ENCODE data around the gene CYP3A5.
"Not testable (repeated sequence)": the region's sequence is repeated elsewhere in the genome, so short reads cannot be mapped to it uniquely, and the experiment has no call there.

The CYP3A5 gene

DNA sequence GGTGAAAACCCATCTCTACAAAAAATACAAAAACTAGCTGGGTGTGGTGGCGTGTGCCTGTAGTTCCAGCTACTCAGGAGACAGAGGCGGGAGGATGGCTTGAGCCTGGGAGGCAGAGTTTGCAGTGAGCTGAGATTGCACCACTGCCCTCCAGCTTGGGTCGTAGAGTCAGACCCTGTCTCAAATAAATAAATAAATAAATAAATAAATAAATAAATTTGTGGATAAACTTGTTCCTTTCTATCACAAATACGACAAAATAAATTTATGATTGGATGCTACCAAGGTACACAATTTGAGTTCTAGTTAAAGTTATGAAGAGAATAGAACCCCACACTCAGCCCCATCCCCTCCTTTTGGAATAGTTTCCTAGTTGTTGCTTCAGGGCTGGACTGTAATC lies 26.5 kb downstream of the CYP3A5 start:
- H3K27me3 ChIP-seq (ENCODE audit: control insufficient read depth, insufficient read depth, low read length); H3K9me3 ChIP-seq (ENCODE audit: control insufficient read depth, insufficient read depth, low read length); H3K4me1 ChIP-seq (ENCODE audit: control insufficient read depth, insufficient read depth, low read length); H3K36me3 ChIP-seq (ENCODE audit: control insufficient read depth, insufficient read depth, low read length); H3K4me3 ChIP-seq (ENCODE audit: low read depth, low read length); H3K9ac ChIP-seq (ENCODE audit: low read depth, low read length): not testable (repeated sequence)

DNA sequence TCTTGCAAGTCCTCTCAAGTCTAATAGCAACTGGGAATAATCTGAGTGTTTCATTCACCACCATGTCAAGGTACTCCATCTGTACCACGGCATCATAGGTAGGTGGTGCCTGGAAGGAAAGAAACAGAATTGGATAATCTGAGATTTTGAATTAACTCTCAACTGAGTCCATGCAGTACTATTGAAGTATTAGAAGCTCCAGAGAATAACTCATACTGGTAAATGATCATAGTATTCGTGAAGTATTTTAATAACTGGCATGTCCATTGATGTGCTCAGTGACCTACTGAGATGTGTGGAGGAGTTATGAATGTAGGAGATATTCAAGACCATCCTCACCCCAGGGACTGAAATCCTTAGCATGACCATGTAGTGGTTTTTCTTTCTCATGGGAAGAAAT lies 27.1 kb downstream of the CYP3A5 start:
- no peak overlapping the region for H3K4me3 ChIP-seq (ENCODE audit: low read depth, low read length)
- H3K36me3 ChIP-seq (ENCODE audit: control insufficient read depth, insufficient read depth, low read length) = no peaks in the 10 kb centered on the region
- no peak overlapping the region for H3K9ac ChIP-seq (ENCODE audit: low read depth, low read length)
- no peaks in the 10 kb centered on the region for H3K27me3 ChIP-seq (ENCODE audit: control insufficient read depth, insufficient read depth, low read length)
- no peaks in the 10 kb centered on the region for H3K9me3 ChIP-seq (ENCODE audit: control insufficient read depth, insufficient read depth, low read length)
- no peaks in the 10 kb centered on the region for H3K4me1 ChIP-seq (ENCODE audit: control insufficient read depth, insufficient read depth, low read length)

DNA sequence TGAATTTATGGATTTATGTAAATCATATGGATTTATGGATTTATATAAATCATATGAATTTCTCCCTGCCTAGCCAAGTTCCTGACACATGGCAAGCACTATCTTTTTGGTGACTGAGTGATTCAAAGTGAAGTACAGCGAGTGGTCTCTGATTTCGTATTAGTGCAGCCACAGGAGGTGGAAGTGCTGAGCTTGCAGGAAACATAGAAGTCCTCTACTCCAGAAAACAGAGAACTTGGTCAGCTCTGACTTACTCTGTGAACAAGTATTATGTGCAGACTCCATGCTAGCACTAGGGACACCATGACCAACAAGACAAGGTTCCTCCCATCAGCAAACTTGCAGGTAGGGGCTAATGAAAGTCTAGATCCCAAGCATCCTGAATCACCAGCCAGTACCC lies 28.5 kb downstream of the CYP3A5 start:
- Histone ChIP-seq H3K36me3 (ENCODE audit: control insufficient read depth, insufficient read depth, low read length) (no peaks in the 10 kb centered on the region), H3K9ac (ENCODE audit: low read depth, low read length) (no peak overlapping the region), H3K27me3 (ENCODE audit: control insufficient read depth, insufficient read depth, low read length) (no peaks in the 10 kb centered on the region), H3K9me3 (ENCODE audit: control insufficient read depth, insufficient read depth, low read length) (no peaks in the 10 kb centered on the region), H3K4me3 (ENCODE audit: low read depth, low read length) (no peak overlapping the region), H3K4me1 (ENCODE audit: control insufficient read depth, insufficient read depth, low read length) (no peaks in the 10 kb centered on the region)

DNA sequence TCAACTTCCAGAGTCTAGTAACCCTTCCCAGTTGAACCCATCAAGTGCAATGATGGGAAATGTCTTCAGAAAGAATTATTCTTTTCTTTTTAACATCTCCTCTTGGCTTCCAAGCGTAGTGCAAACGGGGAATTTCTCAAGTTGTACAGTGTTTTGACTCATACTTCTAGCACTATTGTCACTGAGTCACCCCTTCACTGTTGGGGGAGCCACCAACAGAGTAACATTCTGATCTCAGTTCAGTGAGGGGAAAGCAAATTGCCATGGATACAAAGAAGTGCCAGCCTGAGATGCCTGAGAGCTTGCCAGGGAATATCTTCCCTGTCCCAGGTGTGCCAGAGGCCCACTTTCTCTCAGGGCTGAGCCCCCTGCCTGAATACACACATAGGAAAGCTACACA lies 31.0 kb downstream of the CYP3A5 start:
- Histone ChIP-seq H3K4me3 (ENCODE audit: low read depth, low read length) (no peak overlapping the region), H3K36me3 (ENCODE audit: control insufficient read depth, insufficient read depth, low read length) (no peaks in the 10 kb centered on the region), H3K27me3 (ENCODE audit: control insufficient read depth, insufficient read depth, low read length) (no peaks in the 10 kb centered on the region), H3K9ac (ENCODE audit: low read depth, low read length) (no peak overlapping the region), H3K4me1 (ENCODE audit: control insufficient read depth, insufficient read depth, low read length) (no peaks in the 10 kb centered on the region), H3K9me3 (ENCODE audit: control insufficient read depth, insufficient read depth, low read length) (no peaks in the 10 kb centered on the region)

DNA sequence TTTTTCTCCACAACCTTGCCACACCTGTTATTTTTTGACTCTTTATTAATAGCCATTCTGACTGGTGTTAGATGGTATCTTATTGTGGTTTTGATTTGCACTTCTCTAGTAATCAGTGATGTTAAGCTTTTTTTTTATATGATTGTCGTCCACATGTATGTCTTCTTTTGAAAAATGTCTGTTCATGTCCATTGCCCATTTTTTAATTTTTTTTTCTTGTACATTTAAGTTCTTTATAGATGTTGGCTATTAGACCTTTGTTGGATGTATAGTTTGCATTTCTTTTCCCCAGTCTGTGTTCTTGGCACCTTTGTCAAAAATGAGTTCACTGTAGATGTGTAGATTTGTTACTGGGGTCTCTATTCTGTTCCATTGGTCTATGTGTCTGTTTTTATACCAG lies 34.2 kb downstream of the CYP3A5 start:
- H3K9me3 ChIP-seq (ENCODE audit: control insufficient read depth, insufficient read depth, low read length) = no peaks in the 10 kb centered on the region
- no peak overlapping the region for H3K4me3 ChIP-seq (ENCODE audit: low read depth, low read length)

DNA sequence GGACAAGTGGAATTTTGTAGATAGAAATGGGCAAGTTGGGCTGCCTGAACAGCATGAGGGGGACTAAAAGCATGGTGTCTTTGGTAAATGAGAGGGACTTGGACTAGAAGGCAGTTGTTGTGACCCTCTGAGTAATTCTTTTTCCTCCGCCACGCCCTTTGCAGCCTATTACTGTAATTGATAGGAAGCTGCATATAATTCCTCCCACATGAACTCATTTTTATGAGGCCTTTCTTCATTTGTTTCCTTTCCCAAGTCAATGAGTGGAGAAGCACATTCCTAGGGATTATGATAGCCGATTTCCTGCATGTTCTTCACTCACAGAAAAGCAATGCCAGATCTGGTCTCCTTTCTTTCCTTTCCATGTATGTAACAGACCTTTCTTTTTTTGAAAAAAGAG lies 35.4 kb downstream of the CYP3A5 start:
- Histone ChIP-seq H3K4me3 (ENCODE audit: low read depth, low read length) (no peak overlapping the region), H3K27me3 (ENCODE audit: control insufficient read depth, insufficient read depth, low read length) (no peaks in the 10 kb centered on the region), H3K4me1 (ENCODE audit: control insufficient read depth, insufficient read depth, low read length) (no peaks in the 10 kb centered on the region), H3K9ac (ENCODE audit: low read depth, low read length) (no peak overlapping the region), H3K9me3 (ENCODE audit: control insufficient read depth, insufficient read depth, low read length) (no peaks in the 10 kb centered on the region), H3K36me3 (ENCODE audit: control insufficient read depth, insufficient read depth, low read length) (no peaks in the 10 kb centered on the region)

More for the DNA sequence above, 34.2 kb downstream of the CYP3A5 start:
- H3K27me3 ChIP-seq (ENCODE audit: control insufficient read depth, insufficient read depth, low read length) = no peaks in the 10 kb centered on the region
- H3K4me1 ChIP-seq (ENCODE audit: control insufficient read depth, insufficient read depth, low read length) = no peaks in the 10 kb centered on the region
- H3K9ac ChIP-seq (ENCODE audit: low read depth, low read length) = no peak overlapping the region
- H3K36me3 ChIP-seq (ENCODE audit: control insufficient read depth, insufficient read depth, low read length) = no peaks in the 10 kb centered on the region

DNA sequence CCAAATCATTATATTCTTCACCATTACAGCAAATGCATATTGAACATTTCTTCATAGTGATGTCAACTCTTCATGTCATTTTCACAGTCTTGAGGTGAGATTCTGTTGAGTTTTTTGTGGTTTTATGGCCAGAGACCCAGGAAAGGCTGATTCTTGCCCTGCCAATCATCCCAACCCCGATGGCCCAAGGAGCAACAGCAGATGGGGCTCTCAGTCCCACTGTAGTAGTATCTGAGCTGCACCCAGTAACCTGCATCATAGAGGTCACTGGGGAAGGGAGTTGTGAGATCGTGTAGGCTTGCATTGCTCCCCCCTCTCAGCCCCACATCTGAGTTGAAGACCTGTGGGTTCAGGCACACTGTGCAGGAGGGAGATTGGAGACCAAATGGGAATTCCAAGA lies 36.3 kb downstream of the CYP3A5 start:
- H3K4me1 ChIP-seq (ENCODE audit: control insufficient read depth, insufficient read depth, low read length) = peaks cover 3% of the 10 kb centered on the region
- no peaks in the 10 kb centered on the region for H3K36me3 ChIP-seq (ENCODE audit: control insufficient read depth, insufficient read depth, low read length)
- H3K9ac ChIP-seq (ENCODE audit: low read depth, low read length) = no peak overlapping the region
- H3K27me3 ChIP-seq (ENCODE audit: control insufficient read depth, insufficient read depth, low read length) = no peaks in the 10 kb centered on the region
- no peaks in the 10 kb centered on the region for H3K9me3 ChIP-seq (ENCODE audit: control insufficient read depth, insufficient read depth, low read length)
- H3K4me3 ChIP-seq (ENCODE audit: low read depth, low read length) = no peak overlapping the region

DNA sequence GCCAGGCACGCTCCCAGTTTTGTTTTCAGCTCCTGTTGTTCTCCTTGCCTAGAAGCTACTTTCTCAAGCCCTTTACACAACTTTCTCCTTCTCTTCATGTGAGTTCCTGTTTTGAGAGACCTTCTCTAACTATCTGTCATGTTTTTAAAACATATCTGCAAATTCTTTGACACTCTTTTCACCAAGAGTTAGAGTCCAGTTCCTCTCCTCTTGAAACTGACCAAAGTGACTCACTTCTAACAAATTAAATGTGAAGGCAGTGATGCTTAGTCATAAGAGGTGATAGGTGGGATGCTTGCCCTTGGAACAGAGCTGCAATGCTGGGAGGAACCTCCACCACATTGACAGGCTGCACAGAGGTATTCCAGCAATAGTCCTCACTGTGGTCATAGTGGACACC lies 37.8 kb downstream of the CYP3A5 start:
- H3K9me3 ChIP-seq (ENCODE audit: control insufficient read depth, insufficient read depth, low read length) = no peaks in the 10 kb centered on the region
- H3K4me3 ChIP-seq (ENCODE audit: low read depth, low read length) = no peak overlapping the region
- no peaks in the 10 kb centered on the region for H3K27me3 ChIP-seq (ENCODE audit: control insufficient read depth, insufficient read depth, low read length)
- H3K9ac ChIP-seq (ENCODE audit: low read depth, low read length) = no peak overlapping the region
- H3K4me1 ChIP-seq (ENCODE audit: control insufficient read depth, insufficient read depth, low read length) = peaks cover 3% of the 10 kb centered on the region
- H3K36me3 ChIP-seq (ENCODE audit: control insufficient read depth, insufficient read depth, low read length) = no peaks in the 10 kb centered on the region

DNA sequence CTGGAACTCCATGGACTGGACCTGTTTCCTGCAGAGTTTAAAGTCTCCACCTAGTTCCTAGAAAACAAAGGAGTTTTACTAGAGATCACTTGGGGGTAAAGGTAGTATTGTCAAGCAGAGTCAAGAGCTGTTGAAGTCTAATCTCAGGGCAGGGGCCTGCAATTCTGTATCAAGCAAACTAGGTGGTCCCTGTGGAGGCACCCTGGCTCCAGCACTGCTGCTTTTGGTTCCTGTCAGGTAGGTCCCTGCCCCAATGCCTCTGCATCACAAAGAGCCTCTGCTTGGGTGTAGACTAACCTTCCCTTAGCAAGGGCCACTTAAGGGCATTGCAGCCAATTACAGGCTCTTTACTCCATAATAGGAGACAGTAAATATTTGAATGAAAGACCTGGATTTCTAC lies 40.5 kb downstream of the CYP3A5 start:
- H3K4me1 ChIP-seq (ENCODE audit: control insufficient read depth, insufficient read depth, low read length) = peaks cover 3% of the 10 kb centered on the region
- no peaks in the 10 kb centered on the region for H3K27me3 ChIP-seq (ENCODE audit: control insufficient read depth, insufficient read depth, low read length)
- H3K9me3 ChIP-seq (ENCODE audit: control insufficient read depth, insufficient read depth, low read length) = no peaks in the 10 kb centered on the region
- no peak overlapping the region for H3K4me3 ChIP-seq (ENCODE audit: low read depth, low read length)
- no peak overlapping the region for H3K9ac ChIP-seq (ENCODE audit: low read depth, low read length)
- H3K36me3 ChIP-seq (ENCODE audit: control insufficient read depth, insufficient read depth, low read length) = no peaks in the 10 kb centered on the region

DNA sequence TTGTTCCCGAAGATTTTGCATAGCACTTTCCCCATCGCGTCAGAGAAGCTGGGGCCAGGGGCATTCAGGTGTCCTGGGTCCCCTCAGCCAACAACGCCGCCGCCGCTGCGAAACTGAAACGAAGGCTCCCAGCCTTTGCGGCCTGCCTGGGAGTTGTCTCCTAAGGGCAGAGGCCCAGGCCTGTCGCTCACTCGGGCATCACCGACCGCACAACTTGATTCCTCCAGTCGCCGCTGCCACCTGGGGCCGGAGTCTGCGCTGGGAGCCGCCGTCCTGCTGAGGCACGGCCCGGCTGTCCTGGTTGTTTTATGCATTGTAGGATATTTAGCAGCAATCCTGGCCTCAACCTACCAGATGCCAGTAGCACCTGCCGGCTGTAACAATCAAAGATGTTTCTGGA lies 41.1 kb downstream of the CYP3A5 start:
- Histone ChIP-seq H3K27me3 (ENCODE audit: control insufficient read depth, insufficient read depth, low read length) (no peaks in the 10 kb centered on the region), H3K4me1 (ENCODE audit: control insufficient read depth, insufficient read depth, low read length) (peaks cover 3% of the 10 kb centered on the region), H3K9me3 (ENCODE audit: control insufficient read depth, insufficient read depth, low read length) (no peaks in the 10 kb centered on the region), H3K9ac (ENCODE audit: low read depth, low read length) (no peak overlapping the region), H3K36me3 (ENCODE audit: control insufficient read depth, insufficient read depth, low read length) (no peaks in the 10 kb centered on the region), H3K4me3 (ENCODE audit: low read depth, low read length) (no peak overlapping the region)

DNA sequence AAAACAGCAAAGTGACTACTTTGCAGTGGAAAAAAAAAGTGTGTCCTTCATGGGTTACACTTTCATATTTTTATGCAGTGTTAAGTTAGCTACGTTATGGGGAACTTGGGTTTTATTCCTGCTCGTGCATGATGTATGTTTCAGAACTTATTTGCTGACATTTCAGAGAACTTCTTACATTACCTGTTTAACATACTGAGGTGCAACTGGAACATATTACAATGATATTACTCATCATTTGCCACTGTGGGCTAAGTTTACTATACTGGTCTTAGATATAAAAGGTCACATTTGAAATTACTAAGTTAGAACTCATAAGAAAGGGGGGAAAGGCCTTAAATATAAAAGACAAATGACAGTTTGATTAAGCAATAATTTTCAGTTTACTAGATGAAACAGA lies 42.4 kb downstream of the CYP3A5 start:
- H3K4me3 ChIP-seq (ENCODE audit: low read depth, low read length); H3K27me3 ChIP-seq (ENCODE audit: control insufficient read depth, insufficient read depth, low read length); H3K36me3 ChIP-seq (ENCODE audit: control insufficient read depth, insufficient read depth, low read length); H3K4me1 ChIP-seq (ENCODE audit: control insufficient read depth, insufficient read depth, low read length); H3K9ac ChIP-seq (ENCODE audit: low read depth, low read length); H3K9me3 ChIP-seq (ENCODE audit: control insufficient read depth, insufficient read depth, low read length): not testable (repeated sequence)

DNA sequence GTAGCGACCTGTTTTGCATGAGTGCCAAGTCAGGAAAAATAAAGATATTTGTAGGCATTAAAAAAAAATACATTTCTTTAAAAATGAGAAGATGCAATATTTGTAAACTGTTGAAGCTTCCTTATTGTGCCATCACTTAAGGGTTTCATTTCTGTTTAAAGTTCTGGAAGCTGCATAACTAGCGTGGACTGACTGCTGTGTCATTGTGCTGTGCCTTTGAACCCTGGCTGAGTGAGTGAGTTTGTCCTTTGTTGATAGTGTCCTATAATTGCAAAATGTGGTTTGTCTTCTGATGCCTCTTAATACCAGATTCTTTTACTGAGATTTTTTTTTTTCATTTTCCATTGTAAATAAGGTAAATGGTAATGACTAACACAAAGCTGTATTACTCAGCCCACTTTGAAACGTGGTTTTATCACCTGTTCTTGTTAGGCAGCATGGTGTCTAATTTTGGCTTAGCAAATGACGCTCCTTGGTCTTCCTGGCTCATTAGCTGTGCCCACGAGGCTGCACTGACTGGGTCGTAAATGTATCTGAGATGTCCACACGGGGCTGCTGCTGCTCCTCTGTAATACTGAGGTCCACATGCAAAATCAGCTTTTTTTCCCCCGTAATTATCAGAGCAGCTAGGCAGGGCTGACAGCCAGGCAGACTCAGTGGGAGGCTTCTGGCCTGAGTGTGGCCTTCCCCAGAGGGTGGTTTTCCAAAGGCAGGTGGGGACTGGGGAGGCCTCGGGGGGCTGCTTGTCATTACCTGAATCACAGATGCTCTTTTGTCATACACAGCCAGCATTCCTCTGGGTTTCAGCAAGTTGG lies 48.3 kb downstream of the CYP3A5 start:
- no peaks in the 10 kb centered on the region for H3K9me3 ChIP-seq (ENCODE audit: control insufficient read depth, insufficient read depth, low read length)

More for the DNA sequence above, 48.3 kb downstream of the CYP3A5 start:
- Histone ChIP-seq H3K27me3 (ENCODE audit: control insufficient read depth, insufficient read depth, low read length) (no peaks in the 10 kb centered on the region), H3K4me1 (ENCODE audit: control insufficient read depth, insufficient read depth, low read length) (peaks cover 11% of the 10 kb centered on the region), H3K4me3 (ENCODE audit: low read depth, low read length) (no peak overlapping the region), H3K9ac (ENCODE audit: low read depth, low read length) (no peak overlapping the region), H3K36me3 (ENCODE audit: control insufficient read depth, insufficient read depth, low read length) (peaks cover 10% of the 10 kb centered on the region)

Measured in iPS-15b (cell line).